NCI-H82 (cell line): ENCODE results near the gene AXIN1.
"Not testable (repeated sequence)": the region's sequence is repeated elsewhere in the genome, so short reads cannot be mapped to it uniquely, and the experiment has no call there.

Experiments
- DNase-seq: peaks from one replicate; lab custom pipeline; 2025; lab: John Stamatoyannopoulos, UW

The AXIN1 gene

DNA sequence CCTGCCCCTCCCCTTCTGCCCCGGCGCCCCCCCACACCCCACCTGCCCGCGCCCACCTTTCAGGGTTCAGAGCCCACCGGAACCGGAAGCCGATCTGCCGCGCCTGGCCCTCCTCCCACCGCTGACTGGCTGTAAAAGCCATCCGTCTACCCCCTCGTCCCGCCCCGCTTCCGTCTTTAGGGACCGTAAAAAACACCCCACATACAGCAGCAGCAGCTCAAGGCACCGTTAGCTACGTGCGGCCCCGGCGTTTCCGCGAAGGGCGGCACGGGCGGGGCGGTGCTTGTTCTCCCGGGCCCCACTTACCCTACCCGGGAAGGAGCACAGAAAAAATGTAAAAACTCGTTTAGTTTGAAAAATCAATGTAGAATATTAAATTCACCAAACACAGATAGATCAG, 17.9 kb upstream of the AXIN1 start, which contains the start of gene MRPL28:
Gene MRPL28 (minus strand): TSS at position 96 of the 400 bp plus-strand sequence. CDS start 320 bp downstream, outside the sequence.
- DNase-seq, result peak; percentile 97

DNA sequence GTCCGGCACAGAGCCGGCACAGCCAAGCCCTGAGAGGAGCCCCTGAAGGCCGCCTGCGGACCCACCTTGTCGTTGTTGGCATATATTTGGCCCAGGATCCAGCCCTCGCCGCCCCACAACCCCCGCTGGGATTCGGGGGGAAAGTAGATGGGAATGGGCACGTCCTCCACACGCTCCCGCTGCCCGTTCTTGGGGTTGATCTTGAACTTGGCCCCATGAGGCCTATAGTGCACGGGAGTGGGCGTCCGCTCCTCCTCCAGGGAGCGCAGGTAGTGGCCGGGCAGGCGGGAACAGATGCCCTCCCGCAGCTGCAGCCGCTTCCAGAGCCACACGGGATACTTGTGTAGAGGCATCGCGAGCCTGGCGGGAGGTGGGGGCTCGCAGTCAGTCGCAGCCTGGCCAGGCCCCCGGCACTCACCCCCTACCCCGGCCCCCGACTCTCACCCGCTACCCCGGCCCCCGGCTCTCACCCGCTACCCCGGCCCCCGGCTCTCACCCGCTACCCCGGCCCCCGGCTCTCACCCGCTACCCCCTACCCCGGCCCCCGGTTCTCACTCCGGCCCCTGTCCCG, 17.4 kb upstream of the AXIN1 start:
- peak; percentile 15 for DNase-seq

DNA sequence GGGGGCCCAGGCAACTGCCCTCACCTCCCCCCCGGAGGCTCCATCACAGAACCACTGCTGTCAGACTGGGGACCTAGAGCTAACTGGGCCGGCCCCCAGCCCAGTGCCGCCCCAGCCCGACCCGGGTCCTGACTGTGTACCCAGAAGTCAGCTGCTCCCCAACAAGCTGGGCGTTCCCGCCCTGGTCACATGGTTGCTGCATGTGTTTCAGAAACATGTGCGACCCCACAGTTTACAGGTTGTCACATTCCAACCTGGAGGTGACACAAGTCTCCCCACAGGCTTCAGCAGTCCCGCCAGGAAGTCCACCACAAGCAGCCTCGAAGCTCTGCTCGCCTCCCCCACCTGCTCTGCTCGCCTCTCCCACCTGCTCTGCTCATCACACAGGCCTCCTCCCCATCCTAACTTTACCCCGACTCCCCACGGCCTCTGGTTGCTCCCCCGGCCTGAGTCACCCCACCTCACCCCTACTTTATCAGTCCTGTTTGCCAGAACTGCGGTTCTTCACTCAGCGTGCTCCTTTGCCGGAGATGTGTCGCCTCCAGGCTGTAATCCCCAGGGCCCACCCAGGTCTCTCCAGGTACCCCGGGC, 16.8 kb upstream of the AXIN1 start:
- no peak for DNase-seq

DNA sequence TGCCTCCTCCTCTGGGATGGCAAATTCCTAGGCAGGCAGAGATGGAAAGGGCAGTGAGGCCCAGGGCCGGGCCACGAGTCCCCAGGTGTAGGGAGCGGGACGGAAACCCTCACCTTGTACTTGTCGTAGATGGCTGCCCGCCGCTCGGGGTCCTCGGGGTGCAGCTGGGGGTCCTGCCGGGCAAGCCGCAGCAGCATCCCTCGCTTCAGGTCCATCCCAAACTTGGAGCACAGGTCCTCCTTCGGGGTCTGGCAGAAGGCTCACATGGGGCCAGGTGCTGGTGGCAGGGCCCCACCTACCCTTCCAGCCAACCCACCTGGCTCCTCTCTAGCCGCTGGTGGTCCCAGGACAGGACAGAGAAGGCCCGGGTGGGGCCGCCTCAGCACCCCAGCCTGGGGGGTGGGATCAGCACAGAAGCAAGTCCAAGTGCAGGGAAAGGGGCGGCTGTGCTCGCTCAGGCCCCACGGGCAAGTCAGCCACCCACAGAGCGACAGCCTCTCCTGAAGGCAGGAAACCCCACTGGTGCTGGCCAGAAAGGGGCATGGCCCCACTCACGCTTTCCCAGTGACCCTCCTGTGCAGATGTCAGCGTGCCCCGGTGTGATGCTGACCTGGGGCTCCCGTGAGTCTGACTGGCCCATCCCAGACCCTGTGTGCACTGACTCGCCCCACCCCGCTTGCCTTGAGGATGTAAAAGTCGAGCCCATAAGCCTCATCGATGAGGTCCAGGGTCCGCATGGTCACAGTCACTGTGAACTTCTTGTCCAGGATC, 16.1 kb upstream of the AXIN1 start:
- DNase-seq, result no peak

DNA sequence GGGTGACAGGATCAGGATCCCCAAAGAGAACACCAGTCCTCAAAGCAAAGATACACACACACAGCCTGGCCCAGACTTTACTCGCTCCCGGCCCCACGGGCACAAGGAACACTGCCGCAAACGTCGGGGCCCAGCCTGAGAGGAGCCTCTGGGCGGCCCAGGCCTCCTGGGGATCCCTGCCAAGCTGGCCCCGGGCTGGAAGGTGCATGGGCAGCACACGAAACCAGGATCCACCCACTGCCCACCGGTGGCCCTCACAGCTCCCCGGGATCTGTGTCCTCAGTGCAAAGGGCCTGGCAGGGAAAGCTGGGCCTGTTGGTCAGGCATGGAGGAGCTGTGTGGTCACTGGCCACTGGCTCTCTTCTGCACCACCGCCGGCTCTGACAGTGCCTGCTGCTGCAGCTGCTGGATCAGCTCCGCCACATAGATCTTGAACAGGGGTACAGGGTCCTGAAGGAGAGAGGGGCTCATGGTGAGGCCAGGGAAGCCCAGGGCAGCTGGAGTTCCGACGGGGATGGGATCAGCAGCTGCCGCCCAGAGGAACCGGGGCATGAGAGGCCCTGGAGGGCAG, 14.9 kb upstream of the AXIN1 start:
- DNase-seq, result no peak

DNA sequence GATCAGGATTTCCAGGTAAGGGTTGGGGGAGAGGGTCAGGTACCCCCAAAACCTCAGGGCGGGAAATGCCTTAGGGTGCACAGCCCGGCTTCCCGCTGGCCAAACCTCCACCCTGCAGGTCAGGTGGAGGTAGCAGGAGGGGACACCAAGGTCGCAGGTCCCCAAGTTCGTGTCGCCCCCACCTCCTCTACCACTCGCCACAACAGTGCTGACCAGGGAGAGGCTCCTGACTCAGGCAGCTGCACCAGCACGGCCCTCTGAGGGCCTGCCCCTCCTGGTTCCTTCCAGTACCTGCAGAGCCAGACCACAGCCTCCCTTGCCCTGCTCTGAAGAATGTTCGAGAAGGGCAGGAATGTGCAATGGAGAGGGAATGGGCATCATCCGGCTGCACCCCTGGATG, 14.0 kb upstream of the AXIN1 start:
- DNase-seq, result no peak

DNA sequence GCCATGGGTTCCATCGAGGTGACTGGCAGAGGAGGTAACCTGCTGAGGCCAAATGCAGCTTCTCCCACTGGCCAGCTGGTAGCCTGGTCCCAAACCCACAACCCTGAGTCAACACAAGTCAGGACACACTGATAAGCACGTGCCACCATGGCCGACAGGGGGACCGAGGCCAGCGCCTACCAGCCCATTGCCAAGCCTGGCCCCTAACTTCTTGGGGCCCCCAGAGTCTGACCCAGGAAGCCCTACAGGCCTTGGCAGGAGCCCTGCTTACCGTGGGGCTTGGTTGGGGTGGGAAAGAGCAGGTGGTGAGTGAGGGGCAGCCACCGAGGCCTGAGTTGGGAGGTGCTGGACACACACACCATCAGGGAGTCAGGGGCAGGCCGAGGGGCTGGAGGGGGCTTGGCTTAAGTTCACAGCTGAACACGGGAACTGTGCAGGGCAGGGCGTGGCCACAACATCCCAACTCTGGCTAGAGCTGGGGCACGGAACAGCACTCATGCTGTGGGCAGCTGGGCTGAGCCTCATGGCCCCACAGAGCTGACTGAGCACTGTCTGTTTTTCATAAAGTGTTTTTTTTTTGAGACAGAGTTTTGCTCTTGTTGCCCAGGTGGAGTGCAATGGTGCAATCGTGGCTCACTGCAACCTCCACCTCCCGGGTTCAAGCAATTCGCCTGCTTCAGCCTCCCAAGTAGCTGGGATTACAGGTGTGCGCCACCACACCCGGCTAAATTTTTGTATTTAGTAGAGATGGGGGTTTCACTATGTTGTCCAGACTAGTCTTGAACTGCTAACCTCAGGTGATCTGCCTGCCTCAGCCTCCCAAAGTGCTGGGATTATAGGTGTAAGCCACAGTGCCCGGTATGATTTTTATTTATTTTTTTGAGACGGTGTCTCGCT, 12.3 kb upstream of the AXIN1 start:
- no peak for DNase-seq

DNA sequence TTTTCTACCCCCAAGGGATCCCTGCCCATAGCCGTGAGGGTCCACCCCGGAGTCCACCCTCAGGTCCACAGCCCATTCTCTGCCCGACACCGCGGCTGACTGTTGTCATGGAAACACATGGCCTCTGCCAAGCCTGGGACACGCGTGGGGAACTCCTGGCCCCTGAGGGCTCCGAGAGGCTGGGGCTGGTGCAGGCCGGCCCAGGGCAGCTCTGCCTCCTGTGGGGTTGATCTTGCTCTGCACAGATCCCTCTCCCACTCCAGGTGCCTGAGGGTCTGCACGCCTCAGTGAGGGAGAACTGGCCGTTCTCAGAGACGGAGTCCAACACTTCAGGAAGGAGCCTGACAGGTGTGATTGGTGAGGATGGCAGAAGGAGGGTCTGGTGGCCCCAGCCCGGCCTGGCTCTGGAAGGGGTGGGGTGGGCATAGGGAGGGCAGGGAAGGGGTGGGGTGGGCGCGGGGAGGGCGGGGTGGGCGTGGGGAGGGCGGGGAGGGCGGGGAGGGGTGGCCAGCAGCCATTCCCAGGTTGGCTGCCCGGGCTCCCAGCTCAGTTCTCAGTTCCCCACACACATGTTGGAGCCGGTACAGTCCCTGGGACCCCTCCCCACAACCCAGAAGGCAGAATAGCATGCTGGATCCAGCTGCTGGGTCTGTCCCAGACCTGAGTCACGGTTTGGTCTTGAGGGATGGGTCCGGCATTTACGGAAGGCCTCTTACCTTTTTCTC, 11.4 kb upstream of the AXIN1 start:
- DNase-seq, result peak; percentile 26

DNA sequence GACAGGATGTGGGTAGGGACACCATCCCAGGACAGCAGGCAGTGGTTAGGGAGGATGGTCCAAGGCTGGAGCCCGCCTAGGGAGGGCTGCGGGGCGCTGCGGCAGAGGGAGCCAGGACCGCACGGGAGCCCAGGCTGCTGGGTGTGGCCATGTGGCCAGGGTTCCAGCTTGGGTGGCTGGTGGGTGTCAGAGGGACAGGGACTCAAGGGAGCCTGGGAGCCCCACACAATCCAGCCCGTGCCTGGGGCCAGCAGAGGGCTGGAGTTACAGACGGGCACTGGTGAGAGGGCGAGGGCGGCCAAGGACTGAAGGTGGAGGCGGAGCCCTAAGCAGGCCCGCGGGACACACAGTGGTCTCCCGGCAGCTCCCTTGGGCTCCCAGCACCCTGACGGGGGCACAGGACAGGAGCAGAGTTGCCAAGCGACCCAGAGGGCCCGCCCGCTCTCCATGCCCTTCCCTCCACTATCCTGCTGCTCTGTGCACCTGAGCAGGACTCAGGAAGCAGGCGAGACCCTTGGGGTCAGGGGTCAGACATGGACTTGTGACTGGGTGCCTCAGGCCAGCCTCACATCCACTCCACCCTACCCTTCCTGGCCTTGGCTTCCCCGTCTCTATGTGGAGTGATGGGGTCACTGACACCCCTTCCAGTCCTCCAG, 10.7 kb upstream of the AXIN1 start:
- DNase-seq, result no peak

DNA sequence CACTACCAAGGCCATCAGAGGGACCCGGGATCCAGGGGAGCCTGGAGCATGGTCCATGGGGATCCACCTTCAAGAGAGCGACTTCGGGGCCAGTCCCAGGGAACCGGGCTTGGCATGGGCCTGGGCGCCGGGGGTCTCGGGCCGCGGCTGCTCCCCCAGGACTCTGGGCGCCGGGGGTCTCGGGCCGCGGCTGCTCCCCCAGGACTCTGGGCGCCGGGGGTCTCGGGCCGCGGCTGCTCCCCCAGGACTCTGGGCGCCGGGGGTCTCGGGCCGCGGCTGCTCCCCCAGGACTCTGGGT, 10.1 kb upstream of the AXIN1 start:
- not testable (repeated sequence) for DNase-seq

DNA sequence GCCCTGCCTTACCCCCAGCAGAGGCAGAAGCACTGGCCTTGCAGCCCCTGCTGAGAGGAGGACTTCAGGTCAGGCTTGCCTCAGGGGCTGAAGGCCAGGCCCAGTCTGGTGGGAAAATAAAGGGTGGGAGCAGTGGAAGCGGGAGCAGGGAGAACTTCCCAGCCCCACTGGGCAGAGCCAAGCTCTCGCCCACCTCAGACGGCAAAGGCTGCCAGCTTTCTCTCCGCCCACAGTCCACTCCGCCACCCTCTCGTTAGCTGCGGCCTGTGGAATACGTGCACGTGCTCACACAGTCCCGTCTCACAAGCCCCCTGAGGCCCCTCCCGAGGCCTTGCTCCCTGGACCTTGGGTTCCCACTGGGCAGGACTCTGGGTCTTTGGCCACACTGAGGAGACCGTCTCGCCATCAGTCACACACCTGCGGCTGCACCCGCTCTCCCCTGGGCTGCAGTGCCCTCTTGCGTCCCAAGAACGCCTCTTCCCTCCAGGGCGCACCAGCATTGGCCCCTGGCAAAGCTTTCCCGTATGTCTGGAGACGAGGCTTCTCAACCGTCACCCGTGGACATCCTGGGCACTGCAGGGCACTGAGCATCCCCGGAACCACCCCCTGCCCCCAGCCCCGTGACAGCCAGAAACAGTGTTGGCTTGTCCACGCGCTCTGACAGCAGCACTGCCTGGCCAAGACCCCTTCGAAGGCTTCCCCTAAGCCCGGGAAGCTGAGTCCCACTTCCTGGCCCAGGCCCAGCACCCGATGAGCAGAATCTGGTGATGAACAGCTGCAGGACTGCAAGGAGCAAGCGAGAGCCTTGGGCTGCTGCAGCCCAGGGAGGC, 9.6 kb upstream of the AXIN1 start:
- DNase-seq, result peak; percentile 89

DNA sequence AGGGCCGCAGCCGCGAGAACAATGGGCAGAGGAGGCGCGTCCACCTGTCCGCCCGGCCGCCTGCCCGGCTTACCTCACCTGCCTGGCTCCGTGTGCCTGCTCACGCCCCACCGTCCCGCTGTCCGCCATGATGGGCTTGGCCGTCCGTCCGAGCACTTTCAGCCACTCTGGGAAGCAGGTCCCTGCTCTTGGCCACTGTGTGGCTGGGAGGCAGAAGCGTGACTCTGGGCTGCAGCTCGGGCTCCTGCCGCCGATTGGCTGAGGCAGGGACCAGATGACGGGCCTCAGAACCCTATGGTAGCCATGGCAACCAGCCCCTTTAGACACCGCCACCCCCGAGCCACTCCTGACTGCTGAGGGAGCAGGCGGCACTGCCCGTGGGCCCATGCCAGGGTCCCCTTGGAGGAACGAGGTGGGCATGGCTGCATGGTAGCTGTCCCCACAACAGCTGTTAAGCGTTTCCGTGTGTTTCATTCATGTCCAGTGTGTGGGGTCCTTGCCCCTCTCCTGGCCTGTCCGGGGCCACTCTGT, 8.9 kb upstream of the AXIN1 start:
- peak; percentile 41 for DNase-seq

DNA sequence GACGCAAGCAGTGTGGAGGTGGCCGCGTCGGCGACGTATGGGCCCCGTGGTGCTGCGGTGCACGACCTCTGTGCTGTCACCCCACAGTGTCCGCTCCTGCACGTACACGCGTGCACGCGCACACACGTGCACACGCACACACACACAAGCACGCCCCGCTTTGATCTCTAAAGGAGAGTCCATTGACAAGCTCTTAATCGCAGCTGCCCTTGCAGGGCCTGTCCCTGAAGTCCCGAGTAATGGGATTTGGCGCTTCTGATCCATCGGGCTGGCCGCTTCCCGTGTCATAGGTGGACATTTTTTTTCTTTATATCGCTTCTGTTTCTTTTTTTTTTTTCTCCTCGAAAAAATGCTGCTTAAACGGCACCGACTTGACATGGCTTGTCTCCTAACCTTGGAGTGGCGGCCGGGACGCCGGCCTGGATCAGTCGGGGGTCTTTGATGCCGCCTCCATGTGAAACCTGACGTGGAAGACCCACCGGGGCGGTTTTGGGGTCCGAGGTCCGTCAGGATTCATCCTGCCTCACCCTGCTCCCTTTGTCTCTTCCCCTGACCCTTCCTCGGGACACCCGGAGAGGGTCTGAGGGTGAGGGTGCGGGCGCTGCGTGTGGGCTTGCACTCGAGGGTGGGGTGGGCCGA, 8.3 kb upstream of the AXIN1 start:
- DNase-seq, result peak; percentile 94

DNA sequence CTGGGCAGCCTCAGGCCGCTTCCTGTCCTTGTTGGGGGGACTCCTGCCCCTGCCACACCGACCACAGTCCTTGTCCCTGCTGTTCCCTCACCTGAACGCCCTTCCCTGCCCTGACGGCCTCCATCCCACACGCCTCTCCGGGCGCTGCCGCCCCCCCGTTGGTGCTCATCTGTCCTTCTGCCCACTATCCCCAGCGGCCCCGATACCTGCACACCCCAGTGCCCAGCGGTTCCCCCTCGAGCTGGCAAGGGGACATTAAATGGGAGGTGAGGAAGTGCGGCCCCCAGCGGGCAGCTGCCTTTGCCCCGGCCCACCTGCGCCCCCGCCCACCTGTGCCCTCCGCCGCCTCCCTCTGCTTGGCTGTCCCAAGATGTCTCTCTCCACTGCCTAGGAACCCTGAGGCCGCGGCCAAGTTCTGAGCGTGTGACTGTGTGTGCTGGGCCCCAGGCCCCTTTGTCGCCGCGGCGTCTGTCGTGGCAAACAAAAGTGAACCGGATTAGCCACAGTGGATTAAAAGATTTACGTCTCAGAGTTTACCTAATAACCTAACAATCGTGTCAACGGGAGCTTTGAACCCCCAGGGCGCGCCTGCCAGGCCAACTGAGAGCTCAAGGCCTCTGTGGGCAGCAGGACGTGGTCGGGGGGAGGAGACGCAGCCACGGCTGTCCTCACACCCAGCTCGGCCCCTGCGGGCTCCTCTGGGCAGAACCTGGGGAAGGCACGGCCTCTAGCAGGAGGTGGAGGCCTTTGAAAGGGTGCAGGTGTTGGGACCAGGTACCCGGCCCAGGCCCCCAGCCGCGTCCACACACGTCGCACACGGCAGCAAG, 7.6 kb upstream of the AXIN1 start:
- DNase-seq, result peak; percentile 98

DNA sequence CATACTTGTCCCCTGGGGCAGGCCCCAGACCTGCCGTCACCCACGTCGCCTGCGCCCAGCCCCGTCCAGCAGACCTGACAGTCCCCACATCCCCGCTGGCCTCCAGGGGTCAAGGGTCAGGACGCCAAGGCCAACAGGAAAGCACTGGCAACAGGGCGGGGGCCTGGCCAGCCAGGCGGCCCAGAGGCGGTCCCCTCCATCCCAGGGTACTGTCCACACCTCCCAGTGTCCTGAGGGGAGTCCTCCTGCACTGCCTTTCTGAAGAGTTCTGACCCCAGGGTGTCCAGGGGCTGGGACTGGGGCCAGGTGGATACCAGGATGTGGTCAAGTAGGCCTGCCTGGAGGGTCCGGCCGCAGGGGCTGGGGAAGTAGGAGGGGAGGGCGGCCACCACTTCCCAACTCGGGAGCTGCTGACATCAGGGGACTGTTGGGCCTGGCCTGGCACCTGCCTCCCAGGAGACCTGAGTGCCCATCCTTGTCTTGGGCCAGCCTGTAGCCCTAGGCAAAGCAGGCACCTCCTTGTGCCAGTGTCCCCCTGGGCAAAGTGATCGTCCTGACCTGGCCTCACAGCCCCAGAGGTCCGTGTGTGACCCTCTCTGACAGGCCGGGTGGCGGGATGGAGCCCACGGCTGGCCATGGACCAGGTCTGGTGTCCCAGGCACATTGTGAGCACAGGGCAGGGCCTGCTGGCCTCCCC, 6.7 kb upstream of the AXIN1 start:
- DNase-seq, result no peak

DNA sequence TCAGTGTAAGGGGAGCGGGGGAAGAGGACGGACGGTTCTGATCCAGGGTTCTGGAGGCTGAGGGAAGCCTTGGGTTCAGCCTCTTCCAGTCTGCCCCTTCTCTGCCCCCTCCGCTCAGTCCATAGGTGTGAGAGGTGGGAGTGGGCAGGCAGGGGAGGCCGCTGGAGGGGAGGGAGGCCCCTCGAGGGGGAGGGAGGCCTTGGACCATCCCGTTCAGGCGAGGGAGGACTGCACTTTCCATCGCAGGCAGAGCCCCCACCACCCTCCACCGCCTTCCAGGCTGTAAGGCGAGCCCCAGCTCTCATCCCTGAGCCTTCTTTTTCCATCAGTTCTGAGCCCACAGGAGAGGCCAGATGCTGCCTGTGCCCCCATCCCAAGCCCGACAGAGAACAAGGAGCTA, 4.2 kb upstream of the AXIN1 start:
- no peak for DNase-seq

DNA sequence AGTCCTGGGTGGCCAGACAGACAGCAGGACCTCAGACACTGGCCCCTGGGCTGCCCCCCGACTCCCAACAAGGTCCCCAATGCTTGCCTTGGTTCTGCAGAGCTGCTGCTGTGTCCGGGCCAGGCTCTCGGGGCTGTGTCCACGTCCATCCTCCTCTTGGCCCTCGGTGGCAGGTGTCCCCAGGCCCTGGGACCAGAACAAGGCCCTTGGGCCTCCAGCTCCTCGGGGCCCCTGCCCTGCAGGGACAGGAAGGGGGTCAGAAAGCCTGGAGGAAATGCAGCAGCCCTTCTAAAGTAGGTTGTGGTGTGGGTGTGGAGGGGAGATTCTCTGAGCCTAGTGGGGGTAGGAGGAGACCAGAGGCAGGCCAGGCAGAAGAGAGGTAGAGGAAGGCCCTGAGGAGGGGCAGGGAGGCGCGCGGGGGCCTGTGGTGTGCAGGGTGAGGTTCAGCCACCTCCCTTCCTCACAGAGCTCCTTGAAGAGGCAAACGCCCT, 2.5 kb upstream of the AXIN1 start:
- DNase-seq, result no peak
